ENCODE results near the gene MRPS23.

Gene MRPS23

GRCh38 chr17:57838453-57838852, 11.4 kb downstream of the MRPS23 start:
- no peak for DNase-seq (ENCODE audit: low read depth)

- DNase-seq (ENCODE audit: low read depth): no peak
These were observed 14.4 kb downstream of the MRPS23 start for GRCh38 chr17:57835333-57835900.

- no peak for DNase-seq (ENCODE audit: low read depth)
These were observed 15.6 kb downstream of the MRPS23 start for GRCh38 chr17:57834146-57834741.

GRCh38 chr17:57833179-57833939, 16.5 kb downstream of the MRPS23 start:
- DNase-seq (ENCODE audit: low read depth): peak; percentile 51

- DNase-seq (ENCODE audit: low read depth): no peak
These were observed 17.3 kb downstream of the MRPS23 start for GRCh38 chr17:57832314-57833178.

- DNase-seq (ENCODE audit: low read depth): no peak
These were observed 19.0 kb downstream of the MRPS23 start for GRCh38 chr17:57830880-57831279.

- DNase-seq (ENCODE audit: low read depth): no peak
These were observed 26.1 kb downstream of the MRPS23 start for GRCh38 chr17:57823469-57824401.

GRCh38 chr17:57819867-57820266, 30.0 kb downstream of the MRPS23 start:
- no peak for DNase-seq (ENCODE audit: low read depth)

- DNase-seq (ENCODE audit: low read depth): no peak
These were observed 30.6 kb downstream of the MRPS23 start for GRCh38 chr17:57819285-57819684.

- DNase-seq (ENCODE audit: low read depth): no peak
These were observed 31.8 kb downstream of the MRPS23 start for GRCh38 chr17:57818066-57818465.

GRCh38 chr17:57817299-57817698, 32.5 kb downstream of the MRPS23 start:
- no peak for DNase-seq (ENCODE audit: low read depth)

- DNase-seq (ENCODE audit: low read depth): no peak
These were observed 35.4 kb downstream of the MRPS23 start for GRCh38 chr17:57814421-57814820.

- no peak for DNase-seq (ENCODE audit: low read depth)
These were observed 38.1 kb downstream of the MRPS23 start for GRCh38 chr17:57811638-57812280.

- DNase-seq (ENCODE audit: low read depth): no peak
These were observed 38.9 kb downstream of the MRPS23 start for GRCh38 chr17:57810721-57811637.

- no peak for DNase-seq (ENCODE audit: low read depth)
These were observed 40.0 kb downstream of the MRPS23 start for GRCh38 chr17:57809879-57810278.

- no peak for DNase-seq (ENCODE audit: low read depth)
These were observed 41.0 kb downstream of the MRPS23 start for GRCh38 chr17:57808882-57809281.

GRCh38 chr17:57806167-57806830, 43.5 kb downstream of the MRPS23 start:
- no peak for DNase-seq (ENCODE audit: low read depth)

- DNase-seq (ENCODE audit: low read depth): no peak
These were observed 46.8 kb downstream of the MRPS23 start for GRCh38 chr17:57803021-57803420.

- no peak for DNase-seq (ENCODE audit: low read depth)
These were observed 48.7 kb downstream of the MRPS23 start for GRCh38 chr17:57801044-57801711.
